Peyer's patch (tissue), 4 donors: Measurements from ENCODE around the gene CDC25A.

Experiments used
- POLR2A ChIP-seq, 2 donors: fragments of 450-650 bp; IDR thresholded peaks; one replicate each; pipeline ENCODE4 v1.5.1; 2017; ENCODE audit warnings: antibody characterized with exemption in 2 of 2, mild to moderate bottlenecking in 2 of 2, moderate library complexity in 2 of 2
- TF ChIP-seq, protein P1 (sequence below), 6 experiments: fragments of 450-650 bp in 4 of 6; fragments of 200-600 bp in 2 of 6; sonication (generic) in 1 of 6; IDR thresholded peaks; one replicate each; pipeline ENCODE4 v1.5.1; 2017 to 2019; ENCODE audit warnings: antibody characterized with exemption in 6 of 6, mild to moderate bottlenecking in 3 of 6, moderate library complexity in 1 of 6

DNA sequence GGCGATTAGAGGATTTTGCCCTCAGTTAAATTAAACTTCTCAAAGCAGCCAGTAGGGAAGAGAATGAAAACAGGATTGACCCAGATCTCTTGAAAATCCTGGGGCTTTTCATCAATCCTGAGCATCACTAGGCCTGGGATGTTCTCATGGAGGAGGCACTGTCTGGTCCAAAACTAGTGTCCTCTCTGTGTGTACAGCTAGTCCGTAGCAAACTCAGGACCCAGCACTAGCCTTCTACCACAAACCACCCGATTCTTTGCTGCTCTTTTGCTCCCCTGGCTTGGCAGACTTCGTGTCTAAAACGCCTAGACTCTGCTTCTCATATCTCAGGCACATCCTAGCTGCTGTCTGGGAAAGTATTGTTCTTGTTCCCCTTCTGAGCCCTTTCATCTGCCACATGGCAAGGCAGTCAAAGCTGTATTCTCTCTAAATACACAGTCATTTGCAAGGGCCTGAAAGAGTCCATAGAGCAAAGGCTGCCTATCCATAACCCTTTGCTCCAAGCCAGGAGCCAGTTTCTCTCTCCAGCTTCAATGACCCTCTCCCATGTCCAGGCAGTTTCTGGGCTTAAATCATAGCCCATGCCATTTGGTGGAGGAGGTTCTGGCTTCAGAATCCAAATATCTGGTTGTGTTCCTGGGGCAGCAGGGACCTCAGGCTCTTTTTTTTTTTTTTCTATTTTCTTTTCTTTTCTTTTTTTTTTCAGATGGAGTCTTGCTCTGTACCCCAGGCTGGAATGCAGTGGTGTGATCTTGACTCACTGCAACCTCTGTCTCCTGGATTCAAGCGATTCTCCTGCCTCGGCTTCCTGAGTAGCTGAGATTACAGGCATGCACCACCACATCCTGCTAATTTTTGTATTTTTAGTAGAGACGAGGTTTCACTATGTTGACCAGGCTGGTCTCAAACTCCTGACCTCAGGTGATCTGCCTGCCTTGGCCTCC lies 52.4 kb downstream of the CDC25A start:
- TF ChIP-seq, protein P1, sequence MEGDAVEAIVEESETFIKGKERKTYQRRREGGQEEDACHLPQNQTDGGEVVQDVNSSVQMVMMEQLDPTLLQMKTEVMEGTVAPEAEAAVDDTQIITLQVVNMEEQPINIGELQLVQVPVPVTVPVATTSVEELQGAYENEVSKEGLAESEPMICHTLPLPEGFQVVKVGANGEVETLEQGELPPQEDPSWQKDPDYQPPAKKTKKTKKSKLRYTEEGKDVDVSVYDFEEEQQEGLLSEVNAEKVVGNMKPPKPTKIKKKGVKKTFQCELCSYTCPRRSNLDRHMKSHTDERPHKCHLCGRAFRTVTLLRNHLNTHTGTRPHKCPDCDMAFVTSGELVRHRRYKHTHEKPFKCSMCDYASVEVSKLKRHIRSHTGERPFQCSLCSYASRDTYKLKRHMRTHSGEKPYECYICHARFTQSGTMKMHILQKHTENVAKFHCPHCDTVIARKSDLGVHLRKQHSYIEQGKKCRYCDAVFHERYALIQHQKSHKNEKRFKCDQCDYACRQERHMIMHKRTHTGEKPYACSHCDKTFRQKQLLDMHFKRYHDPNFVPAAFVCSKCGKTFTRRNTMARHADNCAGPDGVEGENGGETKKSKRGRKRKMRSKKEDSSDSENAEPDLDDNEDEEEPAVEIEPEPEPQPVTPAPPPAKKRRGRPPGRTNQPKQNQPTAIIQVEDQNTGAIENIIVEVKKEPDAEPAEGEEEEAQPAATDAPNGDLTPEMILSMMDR (IDR thresholded peaks at IDR 0.05): no peak
- no peak for TF ChIP-seq POLR2A (IDR thresholded peaks at IDR 0.05)
